NAMALWA (cell line): ENCODE data around the gene LMBRD2.

Source experiments
- DNase-seq: peaks from one replicate; pipeline ENCODE4 v3.0.0-alpha.2; 2015; ENCODE audit warnings: low spot score

The LMBRD2 gene

DNA sequence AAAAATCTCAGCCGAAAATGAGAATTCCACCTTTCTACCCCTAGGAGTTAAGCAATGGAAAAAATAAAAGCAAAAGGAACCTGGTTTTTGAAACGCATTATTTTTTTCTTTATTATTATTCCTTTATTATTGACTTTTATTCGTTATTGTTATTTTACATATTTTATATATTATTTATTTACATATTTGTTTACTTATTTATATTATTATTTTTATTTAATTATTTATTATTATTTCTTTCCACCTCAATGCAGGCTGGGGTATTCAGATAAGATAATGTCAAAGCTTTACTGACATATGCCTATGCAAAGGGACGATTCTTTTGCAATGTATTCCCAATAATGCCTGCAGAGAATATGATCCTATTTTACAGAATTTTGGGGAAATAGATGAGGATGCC, 101.7 kb downstream of the LMBRD2 start:
- no peak for DNase-seq
